Endometrial microvascular endothelial cells (primary cell): Measurements from ENCODE around the gene CD36. TPM values are rescaled to one million over a fixed set of nuclear protein-coding genes. Genes with fewer than 3 reads are reported as not detected.

Experiments used
- in situ Hi-C: cut with HindIII; loops from 2 replicates; pipeline ENCODE4 v1.10.0; 2017; ENCODE audit warnings: low sequenced_read_pairs, low pct_unique_long_range_greater_than_20kb; ENCODE audit errors: inconsistent ontology term
- total RNA-seq: library from RNA; depleted of rRNA; stranded (reverse); fragments of >200 nt; gene quantifications from one replicate; pipeline ENCODE4 v1.2.3, GENCODE V29; 2015; ENCODE audit errors: inconsistent ontology term

CD36 gene
- total RNA-seq, 1 donor from 2014 or later = not detected

- in situ Hi-C loops = no loop called here
Measured at GRCh38 chr7:80622541-80622940, 15.9 kb upstream of the CD36 start.

- in situ Hi-C loops = no loop called here
Measured at GRCh38 chr7:80623503-80624252, 14.8 kb upstream of the CD36 start.

GRCh38 chr7:80624763-80625162, 13.7 kb upstream of the CD36 start:
- in situ Hi-C loops = no loop called here

GRCh38 chr7:80629023-80629422, 9.4 kb upstream of the CD36 start:
- in situ Hi-C loops = no loop called here

GRCh38 chr7:80630608-80631405, 7.6 kb upstream of the CD36 start:
- in situ Hi-C loops = no loop called here

- in situ Hi-C loops = no loop called here
Measured at GRCh38 chr7:80631421-80631820, 7.0 kb upstream of the CD36 start.

- in situ Hi-C loops = no loop called here
Measured at GRCh38 chr7:80632139-80632538, 6.3 kb upstream of the CD36 start.

- in situ Hi-C loops = no loop called here
Measured at GRCh38 chr7:80632819-80633218, 5.6 kb upstream of the CD36 start.

GRCh38 chr7:80634505-80634904, 3.9 kb upstream of the CD36 start:
- in situ Hi-C loops = no loop called here

- in situ Hi-C loops = no loop called here
Measured at GRCh38 chr7:80635533-80635932, 2.9 kb upstream of the CD36 start.

- in situ Hi-C loops = no loop called here
Measured at GRCh38 chr7:80635998-80636397, 2.4 kb upstream of the CD36 start.

- in situ Hi-C loops = no loop called here
Measured at GRCh38 chr7:80636709-80637108, 1.7 kb upstream of the CD36 start.

GRCh38 chr7:80637454-80637853, 988 bp upstream of the CD36 start:
- in situ Hi-C loops = no loop called here

- in situ Hi-C loops = no loop called here
Measured at GRCh38 chr7:80639011-80639410, 569 bp downstream of the CD36 start.

GRCh38 chr7:80640846-80641245, 2.4 kb downstream of the CD36 start:
- in situ Hi-C loops = no loop called here

- in situ Hi-C loops = no loop called here
Measured at GRCh38 chr7:80641548-80641947, 3.1 kb downstream of the CD36 start.

GRCh38 chr7:80642871-80643270, 4.4 kb downstream of the CD36 start:
- in situ Hi-C loops = no loop called here

- in situ Hi-C loops = no loop called here
Measured at GRCh38 chr7:80643336-80643915, 5.0 kb downstream of the CD36 start.

- in situ Hi-C loops = no loop called here
Measured at GRCh38 chr7:80644054-80644453, 5.6 kb downstream of the CD36 start.
